HepG2 (cell line): ENCODE measurements around the gene GPR4. TPM values are rescaled to one million over a fixed set of nuclear protein-coding genes. Genes with fewer than 3 reads are reported as not detected.
A peak's percentile ranks its signal among the peaks of the same experiment; 100 is the strongest.

Source experiments
- ATAC-seq: fragments of 200-7000 bp; cut with Tn5 transposase; 3 replicates; pipeline ENCODE4 v1.9.1; 2020; ENCODE audit warnings: mild to moderate bottlenecking, moderate library complexity
- BruUV-seq: library from RNA; stranded (reverse); fragments of 400-500 nt; replicated peaks from 2 replicates; lab custom pipeline; 2021; lab: Mats Ljungman, UMichigan
- CTCF ChIA-PET: fragments of 300-600 bp; formaldehyde crosslinking; extraction: SDS; loops from one replicate; lab custom pipeline; 2021; ENCODE audit warnings: low total read pairs, inconsistent platforms, low intra/inter-chr PET ratio; lab: Yijun Ruan, JAX
- POLR2A ChIA-PET: fragments of 350-600 bp; sonication (Branson Sonifier 250); formaldehyde crosslinking; loops from one replicate; lab custom pipeline; 2020; ENCODE audit warnings: antibody characterized with exemption, inconsistent platforms; lab: Yijun Ruan, JAX
- DNase-seq: peaks from one replicate; pipeline ENCODE4 v3.0.0-alpha.2; 2015; ENCODE audit warnings: low spot score
- FAIRE-seq: peaks from 3 replicates; lab custom pipeline; 2011; peaks lifted over from hg19 to GRCh38; lab: Jason Lieb, UNC
- H2AFZ ChIP-seq: one replicate; pipeline ENCODE4 v1.6.1; 2011; ENCODE audit warnings: low read length, inconsistent platforms
- H3K27ac ChIP-seq: fragments of 300-600 bp; 3 replicates; pipeline ENCODE4 v1.8.0; 2011; ENCODE audit warnings: mixed run types, mild to moderate bottlenecking, mixed read lengths, low read length, inconsistent platforms; ENCODE audit not compliant: insufficient read depth; ENCODE audit errors: extremely low read length
- H3K27me3 ChIP-seq, 2 experiments: fragments of 200-600 bp in 1 of 2; 2 replicates in 1 of 2; 3 replicates in 1 of 2; pipeline versions ENCODE4 v1.6.0 to v1.8.0; 2011; ENCODE audit warnings: low read length in 2 of 2, mild to moderate bottlenecking in 2 of 2, moderate library complexity in 2 of 2, inconsistent platforms in 1 of 2; ENCODE audit not compliant: insufficient read depth in 2 of 2, control insufficient read depth in 1 of 2
- H3K36me3 ChIP-seq, 2 experiments: fragments of 200-600 bp in 1 of 2; replicated peaks in 1 of 2; 2 replicates in 1 of 2; 3 replicates in 1 of 2; pipeline versions ENCODE4 v1.5.1 to v1.8.0; 2011; ENCODE audit warnings: low read length in 2 of 2, inconsistent platforms in 1 of 2; ENCODE audit not compliant: insufficient read depth in 2 of 2, control insufficient read depth in 1 of 2
- H3K4me1 ChIP-seq: 2 replicates; pipeline ENCODE4 v1.5.1; 2012; ENCODE audit warnings: low read length, inconsistent platforms; ENCODE audit not compliant: insufficient read depth
- H3K4me2 ChIP-seq: 2 replicates; pipeline ENCODE4 v1.6.0; 2011; ENCODE audit warnings: low read depth, low read length, inconsistent platforms
- H3K4me3 ChIP-seq, 3 experiments: fragments of 200-600 bp in 1 of 3; sonication (generic), shearing (Covaris generic) in 1 of 3; replicated peaks in 1 of 3; 2 replicates each; pipeline ENCODE4 v1.5.1; 2011 to 2016; ENCODE audit warnings: low read length in 3 of 3, inconsistent platforms in 2 of 3, low read depth in 2 of 3, mild to moderate bottlenecking in 2 of 3, control low read depth in 1 of 3, mixed read lengths in 1 of 3; ENCODE audit not compliant: insufficient read depth in 1 of 3
- H3K79me2 ChIP-seq: one replicate; pipeline ENCODE4 v1.6.1; 2011; ENCODE audit warnings: low read length, inconsistent platforms; ENCODE audit not compliant: insufficient read depth
- H3K9ac ChIP-seq: 2 replicates; pipeline ENCODE4 v1.6.0; 2011; ENCODE audit warnings: mild to moderate bottlenecking, low read depth, low read length, inconsistent platforms; ENCODE audit not compliant: insufficient read depth
- H3K9me3 ChIP-seq: 2 replicates; pipeline ENCODE4 v1.5.1; 2012; ENCODE audit warnings: mild to moderate bottlenecking, low read length
- H4K20me1 ChIP-seq: 2 replicates; pipeline ENCODE4 v1.6.0; 2011; ENCODE audit warnings: inconsistent platforms, mild to moderate bottlenecking, low read length, moderate library complexity; ENCODE audit not compliant: insufficient read depth
- DMAP1 ChIP-seq: IDR thresholded peaks from 2 replicates; pipeline ENCODE4 v1.6.1; 2016
- E2F1 ChIP-seq: sonication (generic); formaldehyde crosslinking; IDR thresholded peaks from 2 replicates; pipeline ENCODE4 v1.5.0; 2020; ENCODE audit warnings: missing genetic modification reagents
- FOSL2 ChIP-seq: sonication (generic); formaldehyde crosslinking; IDR thresholded peaks from 2 replicates; pipeline ENCODE4 v1.4.0; 2020; ENCODE audit warnings: missing genetic modification reagents
- FOXA1 ChIP-seq, 2 experiments: fragments of 450-650 bp in 1 of 2; sonication (generic) in 1 of 2; formaldehyde crosslinking in 1 of 2; IDR thresholded peaks; 2 replicates each; pipeline versions ENCODE4 v1.4.0 to v1.6.1; 2016 to 2020; ENCODE audit warnings: missing genetic modification reagents in 1 of 2
- FOXA3 ChIP-seq: IDR thresholded peaks from 2 replicates; pipeline ENCODE4 v1.6.1; 2016; ENCODE audit warnings: missing genetic modification reagents, missing compliant biosample characterization
- FOXM1 ChIP-seq: sonication (generic); formaldehyde crosslinking; IDR thresholded peaks from 2 replicates; pipeline ENCODE4 v1.5.0; 2020; ENCODE audit warnings: missing genetic modification reagents
- GATAD2A ChIP-seq: IDR thresholded peaks from 2 replicates; pipeline ENCODE4 v1.6.1; 2016
- KAT7 ChIP-seq: IDR thresholded peaks from 2 replicates; pipeline ENCODE4 v1.6.1; 2018; ENCODE audit warnings: borderline replicate concordance, missing compliant biosample characterization
- POGK ChIP-seq: sonication (generic); formaldehyde crosslinking; conservative IDR thresholded peaks from 2 replicates; pipeline ENCODE4 v1.8.0; 2022; ENCODE audit warnings: mild to moderate bottlenecking, moderate library complexity, missing genetic modification reagents
- SOX13 ChIP-seq, 3 experiments: fragments of 450-650 bp in 1 of 3; sonication (generic) in 1 of 3; formaldehyde crosslinking in 1 of 3; IDR thresholded peaks in 2 of 3; conservative IDR thresholded peaks in 1 of 3; 2 replicates each; pipeline versions ENCODE4 v1.5.0 to v1.6.1; 2016 to 2020; ENCODE audit warnings: antibody characterized with exemption in 1 of 3, mild to moderate bottlenecking in 1 of 3, missing compliant biosample characterization in 1 of 3, missing genetic modification reagents in 1 of 3, moderate library complexity in 1 of 3
- TEAD3 ChIP-seq: optimal IDR thresholded peaks from 2 replicates; pipeline ENCODE3; 2016; ENCODE audit warnings: borderline replicate concordance
- ZNF292 ChIP-seq: sonication (generic); formaldehyde crosslinking; IDR thresholded peaks from 2 replicates; pipeline ENCODE4 v1.8.1; 2022; ENCODE audit warnings: mild to moderate bottlenecking, low read depth, missing genetic modification reagents, borderline replicate concordance
- ZNF333 ChIP-seq: sonication (generic); formaldehyde crosslinking; IDR thresholded peaks from 2 replicates; pipeline ENCODE4 v1.4.0; 2020; ENCODE audit warnings: mild to moderate bottlenecking, missing genetic modification reagents, borderline replicate concordance
- ZNF530 ChIP-seq: sonication (generic); formaldehyde crosslinking; IDR thresholded peaks from 2 replicates; pipeline ENCODE4 v1.5.0; 2020; ENCODE audit warnings: low read depth, mild to moderate bottlenecking, missing genetic modification reagents
- WGBS: methylation state at CpG from one replicate; pipeline ENCODE4 v1.1.6; 2017; ENCODE audit warnings: low lambda C conversion rate; 5-methylcytosine and 5-hydroxymethylcytosine counted together
- in situ Hi-C: cut with HindIII; loops from 2 replicates; pipeline ENCODE4 v1.10.0; 2017; ENCODE audit warnings: low pct_unique_long_range_greater_than_20kb; ENCODE audit not compliant: extremely low pct_ligation_motif_present
- intact Hi-C: fragments of 100-400 bp; cut with micrococcal nuclease; formaldehyde crosslinking; loops from one replicate; pipeline ENCODE4 v1.10.0; 2022; ENCODE audit not compliant: unreplicated experiment
- microRNA counts: library from miRNA; unstranded; fragments of <30 nt; microRNA quantifications from one replicate; lab custom pipeline; 2015
- microRNA-seq: library from miRNA; unstranded; fragments of <30 nt; microRNA quantifications from one replicate; pipeline ENCODE4, GENCODE V29; 2020
- polyA plus RNA-seq, 8 experiments: library from polyadenylated mRNA; depleted of rRNA in 3 of 8; stranded (reverse) in 7 of 8; unstranded in 1 of 8; fragments of >200 nt; fragmentation: Illumina TruSeq in 4 of 8; extraction: Trizol in 4 of 8; gene quantifications; 2 replicates each; pipeline versions ENCODE4 v1.2.1 to v1.2.3, GENCODE V29; 2011 to 2016; ENCODE audit warnings: low read depth in 4 of 8, missing spikeins in 1 of 8, mixed read lengths in 1 of 8; ENCODE audit not compliant: insufficient read depth in 1 of 8
- small RNA-seq, 3 experiments: library from RNA; depleted of rRNA; stranded (forward); fragments of <200 nt; gene quantifications; one replicate each; pipeline ENCODE3, GENCODE V24; 2012; ENCODE audit warnings: low read depth in 2 of 3, low replicate concordance in 1 of 3; ENCODE audit not compliant: insufficient read length in 3 of 3, insufficient read depth in 2 of 3
- total RNA-seq, 5 experiments: library from RNA; depleted of rRNA; stranded (reverse); fragments of >200 nt; fragmentation: Illumina TruSeq; extraction: Trizol; gene quantifications; 2 replicates each; pipeline ENCODE4 v1.2.3, GENCODE V29; 2016; ENCODE audit warnings: low read depth in 1 of 5

The GPR4 gene
- total and polyA plus RNA-seq, 2 of the 13 experiments (the other 11 are each of a cell fraction or from before 2014, with no cell fraction given): 0.15 TPM; not detected in 1

- H3K27me3 ChIP-seq: no peaks in the 10 kb centered on the region
- no TSS peak for BruUV-seq
- H3K79me2 ChIP-seq: no peaks in the 10 kb centered on the region
- FAIRE-seq (peak; percentile 56), ATAC-seq (peak; percentile 86), DNase-seq (peak; percentile 63)
- 0 out of 2 replicates have a peak overlapping the region, but pooled peaks have one; percentile 2 for H3K4me2 ChIP-seq
- 41% methylated on average over 5 of the region's 7 CpGs for WGBS
- H3K4me3 ChIP-seq: no peak overlapping the region
- intact Hi-C loops: no loop called here
- CTCF ChIA-PET: no interaction called here
- POLR2A ChIA-PET: no interaction called here
- H3K27ac ChIP-seq: no peak overlapping the region
- no peak overlapping the region for H2AFZ ChIP-seq
- H3K4me1 ChIP-seq: peaks cover 21% of the 10 kb centered on the region
- no peak overlapping the region for H3K9ac ChIP-seq
- H4K20me1 ChIP-seq: no peaks in the 10 kb centered on the region
- no peak for TF ChIP-seq E2F1 (CRISPR knock-in tag)
- no peak for TF ChIP-seq POGK
- no peak for TF ChIP-seq ZNF292
- TF ChIP-seq FOXM1: no peak
- TF ChIP-seq ZNF333 (CRISPR knock-in tag): peak; percentile 96
- no peak for TF ChIP-seq ZNF530
- TF ChIP-seq DMAP1: no peak
- TF ChIP-seq FOSL2 (CRISPR knock-in tag): peak; percentile 58; the same call in 1 of the 2 replicates
- no peak for TF ChIP-seq KAT7 (CRISPR knock-in tag)
- no peak for TF ChIP-seq FOXA1 (IDR thresholded peaks at IDR 0.05)
- TF ChIP-seq FOXA1 (CRISPR knock-in tag; IDR thresholded peaks at IDR 0.05): peak; percentile 57; the same call in 1 of the 2 replicates
- TF ChIP-seq SOX13 (IDR thresholded peaks at IDR 0.05): no peak
- peak in 1 of 2 experiments; percentile 19; a peak in 1 of 4 replicates for TF ChIP-seq SOX13 (CRISPR knock-in tag; conservative IDR thresholded peaks at IDR 0.05 in 1 of 2, IDR thresholded peaks at IDR 0.05 in 1 of 2)
- peak; percentile 62; the same call in 1 of the 2 replicates for TF ChIP-seq FOXA3 (CRISPR knock-in tag)
- 0 out of 2 replicates have a peak, but pooled peaks have one; percentile 26 for TF ChIP-seq GATAD2A (CRISPR knock-in tag)
- peak; percentile 29 for TF ChIP-seq TEAD3
- no peaks in the 10 kb centered on the region for H3K9me3 ChIP-seq
- H3K36me3 ChIP-seq: no peaks in the 10 kb centered on the region
- in situ Hi-C loops: no loop called here
These were observed 59.8 kb downstream of the GPR4 start for GRCh38 chr19:45542234-45542668.

MicroRNAs within 50 kb of the gene (microRNA counts, 767-probe panel; counts per million panel counts)
- microRNA hsa-miR-330-3p (lab: Ali Mortazavi, UCI) (not detected), microRNA hsa-miR-330-5p (lab: Ali Mortazavi, UCI) (not detected)

Small RNA genes lying within 50 kb of the gene (microRNA-seq; reads per million reads assigned to microRNA genes)
- 113 reads per million, percentile 74 among the genes with 10 or more reads in this experiment for gene MIR330

Small RNA genes lying within 50 kb of the gene (small RNA-seq; reads per million reads assigned to genes)
- 0 reads per million in 3 experiments for gene RN7SL836P

Other genes starting within 250 kb of the GPR4 start
- 20.5 and 25.4 TPM in 2 replicates for gene ERCC2, start 231.6 kb downstream of the GPR4 start, total RNA-seq (2016; rRNA removed; fragmentation: Illumina TruSeq; extraction: Trizol)
- 49.2 and 63.4 TPM in 2 replicates for gene ERCC2, start 231.6 kb downstream of the GPR4 start, polyA plus RNA-seq (2011; rRNA removed)
- 1.3 and 1.6 TPM in 2 replicates for gene PPP1R13L, start 197.1 kb downstream of the GPR4 start, total RNA-seq (2016; rRNA removed; fragmentation: Illumina TruSeq; extraction: Trizol)
- gene PPP1R13L, start 197.1 kb downstream of the GPR4 start, polyA plus RNA-seq (2011; rRNA removed): 6.6 and 8.8 TPM in 2 replicates
- gene POLR1G, start 195.6 kb downstream of the GPR4 start, total RNA-seq (2016; rRNA removed; fragmentation: Illumina TruSeq; extraction: Trizol): 20.8 and 23.3 TPM in 2 replicates
- gene POLR1G, start 195.6 kb downstream of the GPR4 start, polyA plus RNA-seq (2011; rRNA removed): 3.5 and 4.3 TPM in 2 replicates
- gene ERCC1, start 178.3 kb downstream of the GPR4 start, total RNA-seq (2016; rRNA removed; fragmentation: Illumina TruSeq; extraction: Trizol): 39.3 and 40.0 TPM in 2 replicates
- gene ERCC1, start 178.3 kb downstream of the GPR4 start, polyA plus RNA-seq (2011; rRNA removed): 66.4 and 76.6 TPM in 2 replicates
- gene FOSB, start 134.2 kb downstream of the GPR4 start, total RNA-seq (2016; rRNA removed; fragmentation: Illumina TruSeq; extraction: Trizol): 0.21 and 6.0 TPM in 2 replicates
- 2.8 TPM in 2 replicates for gene FOSB, start 134.2 kb downstream of the GPR4 start, polyA plus RNA-seq (2011; rRNA removed)
- 2.1 and 2.9 TPM in 2 replicates for gene RTN2, start 105.2 kb downstream of the GPR4 start, total RNA-seq (2016; rRNA removed; fragmentation: Illumina TruSeq; extraction: Trizol)
- 17.1 and 18.0 TPM in 2 replicates for gene RTN2, start 105.2 kb downstream of the GPR4 start, polyA plus RNA-seq (2011; rRNA removed)
- 0.31 and 0.67 TPM in 2 replicates for gene PPM1N, start 103.8 kb downstream of the GPR4 start, total RNA-seq (2016; rRNA removed; fragmentation: Illumina TruSeq; extraction: Trizol)
- 1.3 and 1.8 TPM in 2 replicates for gene PPM1N, start 103.8 kb downstream of the GPR4 start, polyA plus RNA-seq (2011; rRNA removed)
- gene VASP, start 94.7 kb downstream of the GPR4 start, total RNA-seq (2016; rRNA removed; fragmentation: Illumina TruSeq; extraction: Trizol): 64.6 and 67.1 TPM in 2 replicates
- gene VASP, start 94.7 kb downstream of the GPR4 start, polyA plus RNA-seq (2011; rRNA removed): 41.8 and 49.1 TPM in 2 replicates
- 7.8 and 8.3 TPM in 2 replicates for gene OPA3, start 17.4 kb downstream of the GPR4 start, total RNA-seq (2016; rRNA removed; fragmentation: Illumina TruSeq; extraction: Trizol)
- gene OPA3, start 17.4 kb downstream of the GPR4 start, polyA plus RNA-seq (2011; rRNA removed): 16.6 and 17.7 TPM in 2 replicates
- gene EML2, start 37.2 kb upstream of the GPR4 start, total RNA-seq (2016; rRNA removed; fragmentation: Illumina TruSeq; extraction: Trizol): 7.3 and 7.6 TPM in 2 replicates
- 12.9 and 16.6 TPM in 2 replicates for gene EML2, start 37.2 kb upstream of the GPR4 start, polyA plus RNA-seq (2011; rRNA removed)
- 0.15 TPM in 1 of 2 replicates, not detected in the other for gene GIPR, start 66.0 kb upstream of the GPR4 start, total RNA-seq (2016; rRNA removed; fragmentation: Illumina TruSeq; extraction: Trizol)
- 1.2 and 1.7 TPM in 2 replicates for gene GIPR, start 66.0 kb upstream of the GPR4 start, polyA plus RNA-seq (2011; rRNA removed)
- gene SNRPD2, start 89.7 kb upstream of the GPR4 start, total RNA-seq (2016; rRNA removed; fragmentation: Illumina TruSeq; extraction: Trizol): 485 and 593 TPM in 2 replicates
- 284 and 299 TPM in 2 replicates for gene SNRPD2, start 89.7 kb upstream of the GPR4 start, polyA plus RNA-seq (2011; rRNA removed)
- gene QPCTL, start 90.5 kb upstream of the GPR4 start, total RNA-seq (2016; rRNA removed; fragmentation: Illumina TruSeq; extraction: Trizol): 6.8 and 16.0 TPM in 2 replicates
- gene QPCTL, start 90.5 kb upstream of the GPR4 start, polyA plus RNA-seq (2011; rRNA removed): 19.1 and 24.8 TPM in 2 replicates
- gene FBXO46, start 128.7 kb upstream of the GPR4 start, total RNA-seq (2016; rRNA removed; fragmentation: Illumina TruSeq; extraction: Trizol): 4.7 and 6.2 TPM in 2 replicates
- gene FBXO46, start 128.7 kb upstream of the GPR4 start, polyA plus RNA-seq (2011; rRNA removed): 6.4 TPM in 2 replicates
- not detected in 2 replicates for gene MEIOSIN, start 131.2 kb upstream of the GPR4 start, total RNA-seq (2016; rRNA removed; fragmentation: Illumina TruSeq; extraction: Trizol)
- not detected in 2 replicates for gene MEIOSIN, start 131.2 kb upstream of the GPR4 start, polyA plus RNA-seq (2011; rRNA removed)
- gene SIX5, start 167.0 kb upstream of the GPR4 start, total RNA-seq (2016; rRNA removed; fragmentation: Illumina TruSeq; extraction: Trizol): 8.2 and 10.5 TPM in 2 replicates
- 7.7 and 8.8 TPM in 2 replicates for gene SIX5, start 167.0 kb upstream of the GPR4 start, polyA plus RNA-seq (2011; rRNA removed)
- 1.7 and 5.3 TPM in 2 replicates for gene DMPK, start 180.3 kb upstream of the GPR4 start, total RNA-seq (2016; rRNA removed; fragmentation: Illumina TruSeq; extraction: Trizol)
- gene DMPK, start 180.3 kb upstream of the GPR4 start, polyA plus RNA-seq (2011; rRNA removed): 8.8 and 12.5 TPM in 2 replicates
- 11.0 and 14.9 TPM in 2 replicates for gene DMWD, start 190.6 kb upstream of the GPR4 start, total RNA-seq (2016; rRNA removed; fragmentation: Illumina TruSeq; extraction: Trizol)
- 10.3 and 12.4 TPM in 2 replicates for gene DMWD, start 190.6 kb upstream of the GPR4 start, polyA plus RNA-seq (2011; rRNA removed)
- 0.07 TPM in 1 of 2 replicates, not detected in the other for gene RSPH6A, start 213.1 kb upstream of the GPR4 start, total RNA-seq (2016; rRNA removed; fragmentation: Illumina TruSeq; extraction: Trizol)
- 0.03 TPM in 1 of 2 replicates, not detected in the other for gene RSPH6A, start 213.1 kb upstream of the GPR4 start, polyA plus RNA-seq (2011; rRNA removed)